Measurements from ENCODE around the gene FSIP1.

Gene FSIP1

GRCh38 chr15:39699516-39700374 lies 82.9 kb downstream of the FSIP1 start:
- Histone ChIP-seq H2BK5ac (ENCODE audit: low read depth, low read length, poor library complexity) (no peak overlapping the region), H2AK5ac (ENCODE audit: low read length) (no peak overlapping the region), H3K23ac (ENCODE audit: low read length) (no peak overlapping the region), H3K4me2 (ENCODE audit: low read length) (no peak overlapping the region), H2BK120ac (ENCODE audit: insufficient read depth, low read length, poor library complexity) (no peak overlapping the region), H4K91ac (ENCODE audit: low read depth, low read length) (no peak overlapping the region), H3K27ac (ENCODE audit: low read depth, low read length) (no peak overlapping the region), H2BK12ac (ENCODE audit: low read length) (no peak overlapping the region), H3K79me2 (ENCODE audit: control insufficient read depth, insufficient read depth, low read length, poor library complexity) (no peaks in the 10 kb centered on the region), H3K4me3 (ENCODE audit: low read depth, low read length) (no peak overlapping the region), H3K9ac (ENCODE audit: low read length) (no peak overlapping the region), H2AFZ (ENCODE audit: insufficient read depth, low read length, poor library complexity) (no peak overlapping the region), H3K4me1 (ENCODE audit: control insufficient read depth in 1 of 2, insufficient read depth in 2 of 2, low read length in 2 of 2) (no peaks in the 10 kb centered on the region), H4K12ac (ENCODE audit: low read depth, low read length) (no peak overlapping the region), H3K9me3 (ENCODE audit: insufficient read depth, low read depth, low read length) (no peaks in the 10 kb centered on the region), H3K36me3 (ENCODE audit: control insufficient read depth in 1 of 2, insufficient read depth in 2 of 2, low read length in 2 of 2) (no peaks in the 10 kb centered on the region), H4K8ac (ENCODE audit: low read depth, low read length) (no peak overlapping the region), H3K4ac (ENCODE audit: low read depth, low read length) (no peak overlapping the region), H3K14ac (ENCODE audit: low read length) (no peak overlapping the region), H3K18ac (ENCODE audit: low read length) (no peak overlapping the region), H3K27me3 (ENCODE audit: insufficient read depth, low read length) (no peaks in the 10 kb centered on the region), H3K79me1 (ENCODE audit: low read length) (no peaks in the 10 kb centered on the region)
- no CpG with 5 or more reads among the region's 3 CpGs for WGBS (ENCODE audit: extremely low coverage, insufficient coverage, insufficient read length)
- no peak for DNase-seq

- no CpG with 5 or more reads among the region's 11 CpGs for WGBS (ENCODE audit: extremely low coverage, insufficient coverage, insufficient read length)
- no peak overlapping the region for H3K14ac ChIP-seq (ENCODE audit: low read length)
Measured at GRCh38 chr15:39698444-39699390, 83.9 kb downstream of the FSIP1 start.

GRCh38 chr15:39697509-39697908 lies 85.1 kb downstream of the FSIP1 start:
- Histone ChIP-seq H3K14ac (ENCODE audit: low read length) (no peak overlapping the region), H2AFZ (ENCODE audit: insufficient read depth, low read length, poor library complexity) (no peak overlapping the region), H2BK5ac (ENCODE audit: low read depth, low read length, poor library complexity) (no peak overlapping the region), H3K9me3 (ENCODE audit: insufficient read depth, low read depth, low read length) (no peaks in the 10 kb centered on the region), H2BK120ac (ENCODE audit: insufficient read depth, low read length, poor library complexity) (no peak overlapping the region), H4K12ac (ENCODE audit: low read depth, low read length) (no peak overlapping the region), H3K4me1 (ENCODE audit: control insufficient read depth in 1 of 2, insufficient read depth in 2 of 2, low read length in 2 of 2) (no peaks in the 10 kb centered on the region), H3K79me2 (ENCODE audit: control insufficient read depth, insufficient read depth, low read length, poor library complexity) (no peaks in the 10 kb centered on the region), H3K4ac (ENCODE audit: low read depth, low read length) (no peak overlapping the region), H3K4me3 (ENCODE audit: low read depth, low read length) (no peak overlapping the region), H2AK5ac (ENCODE audit: low read length) (no peak overlapping the region), H3K27ac (ENCODE audit: low read depth, low read length) (no peak overlapping the region), H2BK12ac (ENCODE audit: low read length) (no peak overlapping the region), H3K4me2 (ENCODE audit: low read length) (no peak overlapping the region), H3K27me3 (ENCODE audit: insufficient read depth, low read length) (no peaks in the 10 kb centered on the region), H3K9ac (ENCODE audit: low read length) (no peak overlapping the region), H3K23ac (ENCODE audit: low read length) (no peak overlapping the region), H4K91ac (ENCODE audit: low read depth, low read length) (no peak overlapping the region), H3K79me1 (ENCODE audit: low read length) (no peaks in the 10 kb centered on the region), H4K8ac (ENCODE audit: low read depth, low read length) (no peak overlapping the region), H3K36me3 (ENCODE audit: control insufficient read depth in 1 of 2, insufficient read depth in 2 of 2, low read length in 2 of 2) (no peaks in the 10 kb centered on the region), H3K18ac (ENCODE audit: low read length) (no peak overlapping the region)
- WGBS (ENCODE audit: extremely low coverage, insufficient coverage, insufficient read length): no CpG with 5 or more reads among the region's 5 CpGs
- DNase-seq: no peak

More at GRCh38 chr15:39698444-39699390, 83.9 kb downstream of the FSIP1 start:
- Histone ChIP-seq H3K27ac (ENCODE audit: low read depth, low read length) (no peak overlapping the region), H3K23ac (ENCODE audit: low read length) (no peak overlapping the region), H3K9me3 (ENCODE audit: insufficient read depth, low read depth, low read length) (no peaks in the 10 kb centered on the region), H4K91ac (ENCODE audit: low read depth, low read length) (no peak overlapping the region), H2BK12ac (ENCODE audit: low read length) (no peak overlapping the region), H4K12ac (ENCODE audit: low read depth, low read length) (no peak overlapping the region), H2BK5ac (ENCODE audit: low read depth, low read length, poor library complexity) (no peak overlapping the region), H3K79me1 (ENCODE audit: low read length) (no peaks in the 10 kb centered on the region), H3K4me2 (ENCODE audit: low read length) (no peak overlapping the region), H3K9ac (ENCODE audit: low read length) (no peak overlapping the region), H3K27me3 (ENCODE audit: insufficient read depth, low read length) (no peaks in the 10 kb centered on the region), H3K4ac (ENCODE audit: low read depth, low read length) (no peak overlapping the region), H2BK120ac (ENCODE audit: insufficient read depth, low read length, poor library complexity) (no peak overlapping the region), H4K8ac (ENCODE audit: low read depth, low read length) (no peak overlapping the region), H2AK5ac (ENCODE audit: low read length) (no peak overlapping the region), H3K79me2 (ENCODE audit: control insufficient read depth, insufficient read depth, low read length, poor library complexity) (no peaks in the 10 kb centered on the region), H3K36me3 (ENCODE audit: control insufficient read depth in 1 of 2, insufficient read depth in 2 of 2, low read length in 2 of 2) (no peaks in the 10 kb centered on the region), H3K4me1 (ENCODE audit: control insufficient read depth in 1 of 2, insufficient read depth in 2 of 2, low read length in 2 of 2) (no peaks in the 10 kb centered on the region), H3K4me3 (ENCODE audit: low read depth, low read length) (no peak overlapping the region), H2AFZ (ENCODE audit: insufficient read depth, low read length, poor library complexity) (no peak overlapping the region), H3K18ac (ENCODE audit: low read length) (no peak overlapping the region)
- no peak for DNase-seq

- no peak overlapping the region for H3K4me3 ChIP-seq (ENCODE audit: low read depth, low read length)
- H2BK120ac ChIP-seq (ENCODE audit: insufficient read depth, low read length, poor library complexity): no peak overlapping the region
- H4K12ac ChIP-seq (ENCODE audit: low read depth, low read length): no peak overlapping the region
- no peaks in the 10 kb centered on the region for H3K4me1 ChIP-seq (ENCODE audit: control insufficient read depth in 1 of 2, insufficient read depth in 2 of 2, low read length in 2 of 2)
- H3K9me3 ChIP-seq (ENCODE audit: insufficient read depth, low read depth, low read length): no peaks in the 10 kb centered on the region
- no peak overlapping the region for H2BK12ac ChIP-seq (ENCODE audit: low read length)
- H3K9ac ChIP-seq (ENCODE audit: low read length): no peak overlapping the region
- H3K79me2 ChIP-seq (ENCODE audit: control insufficient read depth, insufficient read depth, low read length, poor library complexity): no peaks in the 10 kb centered on the region
- no peak overlapping the region for H3K4me2 ChIP-seq (ENCODE audit: low read length)
- H3K4ac ChIP-seq (ENCODE audit: low read depth, low read length): no peak overlapping the region
- H2AK5ac ChIP-seq (ENCODE audit: low read length): no peak overlapping the region
- no peak overlapping the region for H3K23ac ChIP-seq (ENCODE audit: low read length)
- H3K27me3 ChIP-seq (ENCODE audit: insufficient read depth, low read length): no peaks in the 10 kb centered on the region
- peak; percentile 6 to 18 for DNase-seq
- no peak overlapping the region for H2BK5ac ChIP-seq (ENCODE audit: low read depth, low read length, poor library complexity)
- H3K14ac ChIP-seq (ENCODE audit: low read length): no peak overlapping the region
- H3K36me3 ChIP-seq (ENCODE audit: control insufficient read depth in 1 of 2, insufficient read depth in 2 of 2, low read length in 2 of 2): no peaks in the 10 kb centered on the region
- H3K79me1 ChIP-seq (ENCODE audit: low read length): no peaks in the 10 kb centered on the region
- no CpG with 5 or more reads among the region's 2 CpGs for WGBS (ENCODE audit: extremely low coverage, insufficient coverage, insufficient read length)
- H2AFZ ChIP-seq (ENCODE audit: insufficient read depth, low read length, poor library complexity): no peak overlapping the region
- no peak overlapping the region for H4K8ac ChIP-seq (ENCODE audit: low read depth, low read length)
- no peak overlapping the region for H4K91ac ChIP-seq (ENCODE audit: low read depth, low read length)
- no peak overlapping the region for H3K18ac ChIP-seq (ENCODE audit: low read length)
- no peak overlapping the region for H3K27ac ChIP-seq (ENCODE audit: low read depth, low read length)
Measured at GRCh38 chr15:39695793-39696192, 86.8 kb downstream of the FSIP1 start.
